ENCODE measurements around the gene C5orf63. TPM values are rescaled to one million over a fixed set of nuclear protein-coding genes. Genes with fewer than 3 reads are reported as not detected.

The C5orf63 gene
- total and polyA plus RNA-seq, 10 of the 15 experiments (the other 5 are each of a cell fraction or from before 2014, with no cell fraction given) = 8.7 to 54.3 (median 11.9) TPM

- ChIA-PET POLR2A (no interaction called here), RAD21 (ENCODE audit: unreplicated experiment) (no interaction called here), CTCF (no interaction called here), SMC1A (ENCODE audit: uncharacterized antibody, unreplicated experiment) (no interaction called here)
- no peaks in the 10 kb centered on the region for H3K79me2 ChIP-seq (ENCODE audit: control insufficient read depth, insufficient read depth, low read length)
- in situ Hi-C loops (cut with MboI) = no loop called here
- no peaks in the 10 kb centered on the region for H4K20me1 ChIP-seq (ENCODE audit: control insufficient read depth, insufficient read depth)
- DNase-seq (ENCODE audit: low read depth, low spot score) = no peak
- BruUV-seq (replicated peaks) = no TSS peak
- no peak overlapping the region for H2AFZ ChIP-seq (ENCODE audit: control insufficient read depth, low read depth, low read length)
- intact Hi-C loops (cut with micrococcal nuclease; ENCODE audit: unreplicated experiment) = no loop called here
- FAIRE-seq = no peak
- H3K9ac ChIP-seq (ENCODE audit: control insufficient read depth, insufficient read depth, low read length) = no peak overlapping the region
- no peaks in the 10 kb centered on the region; a peak in 1 of 4 replicates for H3K36me3 ChIP-seq (ENCODE audit: control insufficient read depth in 2 of 2, insufficient read depth in 2 of 2, low read length in 1 of 2)
- H3K4me1 ChIP-seq (ENCODE audit: control insufficient read depth, insufficient read depth, low read length) = no peaks in the 10 kb centered on the region
- no peak overlapping the region for H3K27ac ChIP-seq (ENCODE audit: control insufficient read depth, insufficient read depth)
- no peak overlapping the region for H3K4me2 ChIP-seq (ENCODE audit: control insufficient read depth, insufficient read depth)
- no peaks in the 10 kb centered on the region for H3K27me3 ChIP-seq (replicated peaks in 1 of 2; ENCODE audit: control insufficient read depth in 2 of 2, insufficient read depth in 2 of 2, low read length in 1 of 2)
- ATAC-seq = no peak
- no peaks in the 10 kb centered on the region; the same call in 1 of the 3 replicates for H3K9me3 ChIP-seq (replicated peaks; ENCODE audit: control insufficient read depth, insufficient read depth, low read length)
- WGBS (ENCODE audit: insufficient coverage, insufficient replicate concordance, low lambda C conversion rate, missing lambda C conversion rate) = 90% methylated on average over 3 of the region's 3 CpGs
- no peak overlapping the region for H3K4me3 ChIP-seq
- TF ChIP-seq ZNF24 (IDR thresholded peaks at IDR 0.05) = no peak
- TF ChIP-seq REST (IDR thresholded peaks at IDR 0.05; ENCODE audit: low read depth, low read length) = no peak
- TF ChIP-seq PBX3 (IDR thresholded peaks at IDR 0.05; ENCODE audit: insufficient replicate concordance, low read depth, low read length) = no peak
- TF ChIP-seq NBN (IDR thresholded peaks at IDR 0.05) = no peak
- no peak for TF ChIP-seq NFYB (IDR thresholded peaks at IDR 0.05; ENCODE audit: insufficient read depth, low read depth, low read length)
- no peak for TF ChIP-seq SREBF1 (IDR thresholded peaks at IDR 0.05; ENCODE audit: low read length)
- TF ChIP-seq TCF3 (IDR thresholded peaks at IDR 0.05; ENCODE audit: borderline replicate concordance, insufficient read depth, low read depth, low read length) = no peak
- no peak for TF ChIP-seq KLF5 (IDR thresholded peaks at IDR 0.05; ENCODE audit: partially characterized antibody)
- no peak for TF ChIP-seq FOXM1 (IDR thresholded peaks at IDR 0.05; ENCODE audit: low read depth, low read length)
- no peak for TF ChIP-seq HDAC6 (IDR thresholded peaks at IDR 0.05; ENCODE audit: unreplicated experiment)
- TF ChIP-seq MXI1 (IDR thresholded peaks at IDR 0.05; ENCODE audit: low read depth, low read length) = no peak
- TF ChIP-seq CBFB (IDR thresholded peaks at IDR 0.05; ENCODE audit: low read depth) = no peak
- TF ChIP-seq ZNF592 (IDR thresholded peaks at IDR 0.05) = no peak
Measured at GRCh38 chr5:127053049-127053448, 20.3 kb downstream of the C5orf63 start.

All from GM12878 (cell line).